T47D (cell line): Measurements from ENCODE around the gene GID8.
"Not testable (repeated sequence)": the region's sequence is repeated elsewhere in the genome, so short reads cannot be mapped to it uniquely, and the experiment has no call there.

Experiments
- DNase-seq, 2 experiments: peaks; one replicate each; pipeline versions ENCODE4 v3.0.0 to v3.0.0-alpha.2; 2011 to 2012; ENCODE audit warnings: low read depth in 1 of 2, low spot score in 1 of 2
- JUND ChIP-seq: IDR thresholded peaks from 2 replicates; pipeline ENCODE4 v1.6.1; 2012; ENCODE audit warnings: low read depth
- in situ Hi-C: cut with HindIII; loops from 2 replicates; pipeline ENCODE4 v1.10.0; 2016; ENCODE audit warnings: low sequenced_read_pairs, low pct_unique_long_range_greater_than_20kb

The GID8 gene

DNA sequence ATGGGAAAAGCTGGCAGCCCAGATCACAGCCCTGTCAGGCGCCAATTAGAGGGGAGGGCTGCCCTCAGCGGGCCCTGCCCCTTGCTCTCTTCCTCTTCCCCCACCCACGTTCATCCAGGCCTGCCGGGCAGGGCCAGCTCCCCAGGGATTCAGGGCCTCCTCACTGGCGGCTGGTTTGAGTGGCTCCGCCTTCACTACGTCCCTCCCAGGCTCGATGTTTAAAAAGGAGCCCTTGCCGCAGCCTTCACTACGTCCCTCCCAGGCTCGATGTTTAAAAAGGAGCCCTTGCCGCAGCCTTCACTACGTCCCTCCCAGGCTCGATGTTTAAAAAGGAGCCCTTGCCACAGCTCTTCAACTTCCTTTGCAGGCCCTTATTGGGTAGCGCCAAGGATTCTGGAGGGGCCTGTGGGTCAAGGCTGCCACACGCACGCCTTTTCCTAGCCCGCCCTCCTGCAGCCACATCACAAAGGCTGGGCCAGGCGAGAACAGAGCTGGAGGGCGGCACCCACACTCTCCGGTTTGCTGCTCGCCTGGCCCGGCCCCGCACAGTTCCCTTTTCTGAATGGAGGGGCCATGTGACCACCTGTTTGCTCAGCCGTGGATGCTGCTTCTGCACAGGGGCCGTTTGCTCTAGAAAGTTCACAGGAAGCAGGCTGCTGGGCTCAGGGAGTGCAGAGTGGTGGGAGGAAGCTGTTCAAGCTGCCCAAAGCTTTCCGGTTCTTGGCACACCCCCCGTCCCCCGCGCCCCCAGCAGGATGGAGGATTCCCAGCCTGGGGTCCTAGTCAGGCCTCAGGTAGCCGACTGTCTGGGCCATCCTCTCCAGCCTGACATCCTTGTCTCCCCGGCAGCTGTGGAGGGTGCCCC lies 16.1 kb downstream of the GID8 start:
- no peak for DNase-seq
- in situ Hi-C loops, result no loop called here
- TF ChIP-seq JUND, result no peak

DNA sequence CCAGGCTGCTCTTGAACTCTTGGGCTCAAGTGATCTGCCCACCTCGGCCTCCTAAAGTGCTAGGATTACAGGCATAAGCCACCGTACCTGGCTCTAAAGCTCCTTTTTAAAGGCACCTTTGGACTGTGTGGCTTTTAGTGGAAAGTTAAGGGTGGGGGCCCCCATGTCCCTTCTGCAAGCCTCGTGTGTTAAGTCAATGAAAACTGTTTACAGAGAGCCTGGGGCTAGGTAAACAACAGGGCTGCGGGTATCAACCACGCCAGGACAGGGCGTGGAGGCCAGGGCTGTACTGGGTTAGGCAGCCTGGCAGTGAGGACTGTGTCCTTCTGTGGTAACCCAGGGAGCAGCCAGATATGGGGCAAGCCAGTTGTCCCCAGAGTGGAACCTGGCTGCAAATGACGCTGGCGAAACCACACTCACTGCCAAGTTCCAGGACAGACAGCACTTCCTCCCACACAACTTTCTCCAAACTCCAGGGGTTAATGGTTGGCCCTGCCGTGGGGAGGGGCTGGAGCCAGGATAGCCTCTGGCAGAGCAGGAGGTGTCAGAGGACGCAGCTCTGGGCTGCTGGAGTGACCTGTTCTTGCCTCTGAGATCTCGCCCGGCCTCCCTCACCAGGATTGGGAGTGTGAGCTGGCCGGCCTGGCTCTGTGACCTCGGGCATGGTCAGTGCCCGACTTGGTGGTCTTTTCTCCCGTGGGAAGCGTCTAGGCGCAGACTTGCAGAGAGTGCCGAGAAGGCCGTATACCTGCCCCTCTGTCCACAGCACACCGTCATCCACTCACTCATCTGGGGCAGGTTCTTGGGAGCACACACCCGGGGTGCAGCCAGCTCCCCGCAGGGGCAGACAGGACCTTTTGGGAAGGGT lies 17.8 kb downstream of the GID8 start:
- DNase-seq, result peak in 1 of 2 experiments; percentile 38

DNA sequence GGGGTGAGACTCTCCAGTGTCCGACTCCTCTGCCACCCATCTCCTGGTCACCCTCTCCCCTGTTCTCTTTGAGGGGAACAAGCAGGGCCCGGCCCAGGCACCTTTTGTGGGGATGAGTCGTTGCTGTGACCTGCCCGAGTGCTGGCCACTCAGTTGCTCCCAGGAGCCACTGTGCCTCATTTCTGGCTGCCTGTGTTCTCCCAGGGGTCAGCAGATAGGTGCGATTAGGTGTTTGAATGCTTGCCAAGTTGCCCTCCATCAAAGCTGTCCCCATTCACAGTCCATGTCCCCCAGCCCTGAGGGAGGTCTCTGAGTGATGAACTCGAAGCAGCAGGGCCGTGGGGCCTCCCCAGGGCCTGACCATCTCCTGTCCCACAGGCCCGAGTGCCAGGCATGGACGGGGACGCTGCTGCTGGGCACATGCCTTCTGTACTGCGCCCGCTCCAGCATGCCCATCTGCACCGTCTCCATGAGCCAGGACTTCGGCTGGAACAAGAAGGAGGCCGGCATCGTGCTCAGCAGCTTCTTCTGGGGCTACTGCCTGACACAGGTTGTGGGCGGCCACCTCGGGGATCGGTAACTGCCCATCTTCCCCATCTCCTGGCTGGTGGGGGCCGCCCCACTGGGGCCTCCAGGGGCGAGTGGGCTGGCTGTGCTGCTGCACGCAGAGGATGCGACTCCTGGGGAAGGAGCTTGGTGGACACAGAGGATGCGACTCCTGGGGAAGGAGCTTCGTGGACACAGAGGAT lies 18.6 kb downstream of the GID8 start:
- no peak for DNase-seq
- no peak for TF ChIP-seq JUND
- in situ Hi-C loops, result no loop called here

More for the DNA sequence above, 17.8 kb downstream of the GID8 start:
- no peak for TF ChIP-seq JUND
- in situ Hi-C loops, result no loop called here

DNA sequence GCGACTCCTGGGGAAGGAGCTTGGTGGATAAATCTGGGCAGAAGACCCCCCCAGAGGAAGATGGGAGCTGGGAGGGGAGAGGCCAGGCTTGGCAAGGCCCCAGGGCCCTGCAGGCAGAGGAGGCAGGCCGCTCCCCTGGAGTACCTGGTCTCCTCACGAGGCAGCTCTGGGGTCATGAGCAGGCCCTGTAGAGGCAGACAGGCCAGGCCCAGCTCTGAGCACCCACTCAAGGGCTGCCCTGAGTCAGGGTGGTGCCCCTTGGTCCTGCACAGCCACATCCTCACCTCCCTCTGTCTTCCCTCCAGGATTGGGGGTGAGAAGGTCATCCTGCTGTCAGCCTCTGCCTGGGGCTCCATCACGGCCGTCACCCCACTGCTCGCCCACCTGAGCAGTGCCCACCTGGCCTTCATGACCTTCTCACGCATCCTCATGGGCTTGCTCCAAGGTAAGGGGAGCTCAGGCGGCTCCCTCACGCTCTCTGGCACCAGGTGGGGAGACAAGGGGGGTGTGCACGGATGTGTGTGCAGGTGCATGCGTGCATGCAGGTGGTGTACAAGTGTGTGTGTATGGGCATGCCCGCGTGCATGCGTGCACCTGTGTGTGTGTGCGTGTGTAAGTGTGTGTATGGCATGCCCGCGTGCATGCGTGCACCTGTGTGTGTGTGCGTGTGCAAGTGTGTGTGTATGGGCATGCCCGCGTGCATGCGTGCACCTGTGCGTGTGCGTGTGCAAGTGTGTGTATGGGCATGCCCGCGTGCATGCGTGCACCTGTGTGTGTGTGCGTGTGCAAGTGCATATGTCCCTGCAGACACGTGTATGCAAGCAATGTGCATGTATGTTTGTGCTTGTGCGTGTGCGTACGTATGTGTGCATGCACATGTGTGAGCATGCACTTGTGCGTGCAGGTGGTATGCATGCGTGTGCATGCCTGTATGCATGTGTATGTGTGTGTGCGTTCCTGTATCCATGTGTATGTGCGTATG lies 19.5 kb downstream of the GID8 start:
- no peak for DNase-seq
- in situ Hi-C loops, result no loop called here
- TF ChIP-seq JUND, result no peak

DNA sequence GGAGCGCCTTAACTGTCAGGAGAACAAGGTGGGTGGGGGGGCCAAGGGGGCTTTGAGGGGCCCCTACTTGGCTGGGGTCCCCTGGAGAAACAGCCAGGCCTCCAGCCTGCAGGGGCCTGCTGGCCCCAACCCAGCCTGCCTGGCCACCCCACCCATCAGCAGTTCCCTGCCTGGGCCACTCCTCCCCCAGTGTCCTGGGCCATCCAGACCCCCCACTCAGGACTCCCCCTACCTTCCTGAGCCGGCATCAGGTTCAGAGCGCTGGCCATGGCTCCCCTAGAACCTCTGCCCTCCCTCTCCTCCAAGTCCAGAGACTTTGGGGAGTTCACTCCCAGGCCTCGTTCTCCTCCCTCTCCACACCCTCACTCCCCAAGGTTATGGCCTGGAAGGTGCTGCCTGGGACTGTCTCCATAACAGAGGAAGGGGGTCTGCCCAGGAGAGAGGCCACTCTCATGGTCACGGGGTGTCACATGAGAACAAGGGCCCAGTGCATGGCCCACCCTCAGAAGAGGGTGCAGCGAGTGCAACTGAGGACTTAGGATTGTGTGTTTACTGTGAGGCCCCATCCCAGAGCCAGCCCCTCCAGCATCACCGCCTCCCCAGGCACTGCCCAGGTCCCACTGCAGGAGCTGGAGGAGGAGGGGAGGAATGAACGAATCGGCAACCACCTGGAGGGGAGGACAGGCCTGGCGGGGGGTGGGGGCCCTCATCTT lies 20.6 kb downstream of the GID8 start:
- no peak for TF ChIP-seq JUND
- in situ Hi-C loops, result no loop called here
- no peak for DNase-seq

DNA sequence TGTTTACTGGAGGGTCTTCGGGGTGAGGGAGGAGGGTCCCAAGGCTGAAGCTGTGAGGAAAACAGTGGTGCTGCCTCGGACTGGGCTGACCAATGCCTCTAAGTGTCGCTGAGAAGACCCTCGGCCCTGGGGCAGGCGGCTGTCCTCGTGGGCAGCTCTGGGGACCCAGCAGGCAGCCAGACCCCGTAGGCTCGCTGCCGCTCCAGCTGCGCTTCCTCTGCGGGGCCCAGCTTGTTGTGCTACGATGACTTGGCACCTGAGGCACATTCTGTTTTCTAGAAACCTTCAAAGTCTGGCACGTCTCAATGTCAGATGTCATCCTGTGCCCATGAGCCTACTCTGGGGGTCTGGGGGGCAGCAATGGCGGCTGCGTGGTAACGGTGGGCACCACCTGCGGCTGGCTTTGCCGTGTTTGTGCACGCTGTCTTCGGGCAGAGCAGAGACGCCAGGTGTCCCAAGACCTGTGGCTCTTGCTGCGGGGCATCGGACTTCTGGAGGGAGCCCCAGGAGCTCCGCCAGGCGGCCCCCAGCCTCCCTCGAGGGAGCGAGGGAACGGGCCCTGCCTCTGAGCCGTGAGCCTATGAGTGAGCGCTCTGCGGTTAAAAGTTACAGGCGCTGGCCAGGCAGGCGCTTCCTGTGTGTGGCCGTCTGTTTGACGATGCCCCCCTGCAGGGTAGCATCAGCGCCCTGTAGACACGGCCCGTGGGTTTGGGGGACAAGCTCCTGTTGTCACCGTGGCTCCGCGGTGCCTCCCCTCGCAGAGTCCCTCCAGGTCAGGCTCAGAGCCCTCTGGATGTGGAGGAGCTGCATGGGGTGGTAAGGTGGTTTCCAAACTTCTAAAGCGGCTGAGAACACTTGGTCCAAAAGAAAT lies 21.4 kb downstream of the GID8 start:
- in situ Hi-C loops, result no loop called here
- TF ChIP-seq JUND, result no peak
- DNase-seq, result no peak

DNA sequence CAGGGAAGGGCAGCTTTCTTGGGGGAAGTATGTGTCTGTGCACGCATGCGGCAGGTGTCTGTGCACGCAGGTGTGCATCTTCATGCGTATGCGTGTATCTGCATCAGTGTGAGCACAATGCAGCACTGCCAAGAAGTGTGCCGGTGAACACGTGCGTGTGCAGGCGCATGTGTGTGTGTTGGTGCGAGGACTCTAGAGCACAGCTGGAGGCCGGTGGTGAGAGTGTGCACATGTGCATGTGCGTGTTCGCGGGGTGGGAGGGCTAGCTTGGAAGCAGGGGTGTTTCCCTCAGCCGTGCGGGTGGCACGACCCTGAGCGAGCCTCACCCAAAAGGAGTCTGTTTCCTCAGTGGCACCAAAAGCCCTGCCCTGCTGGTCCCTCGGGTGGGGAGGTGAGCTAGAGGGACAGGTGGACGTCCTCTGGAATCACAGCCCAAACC lies 22.1 kb downstream of the GID8 start:
- in situ Hi-C loops, result no loop called here
- TF ChIP-seq JUND, result no peak

DNA sequence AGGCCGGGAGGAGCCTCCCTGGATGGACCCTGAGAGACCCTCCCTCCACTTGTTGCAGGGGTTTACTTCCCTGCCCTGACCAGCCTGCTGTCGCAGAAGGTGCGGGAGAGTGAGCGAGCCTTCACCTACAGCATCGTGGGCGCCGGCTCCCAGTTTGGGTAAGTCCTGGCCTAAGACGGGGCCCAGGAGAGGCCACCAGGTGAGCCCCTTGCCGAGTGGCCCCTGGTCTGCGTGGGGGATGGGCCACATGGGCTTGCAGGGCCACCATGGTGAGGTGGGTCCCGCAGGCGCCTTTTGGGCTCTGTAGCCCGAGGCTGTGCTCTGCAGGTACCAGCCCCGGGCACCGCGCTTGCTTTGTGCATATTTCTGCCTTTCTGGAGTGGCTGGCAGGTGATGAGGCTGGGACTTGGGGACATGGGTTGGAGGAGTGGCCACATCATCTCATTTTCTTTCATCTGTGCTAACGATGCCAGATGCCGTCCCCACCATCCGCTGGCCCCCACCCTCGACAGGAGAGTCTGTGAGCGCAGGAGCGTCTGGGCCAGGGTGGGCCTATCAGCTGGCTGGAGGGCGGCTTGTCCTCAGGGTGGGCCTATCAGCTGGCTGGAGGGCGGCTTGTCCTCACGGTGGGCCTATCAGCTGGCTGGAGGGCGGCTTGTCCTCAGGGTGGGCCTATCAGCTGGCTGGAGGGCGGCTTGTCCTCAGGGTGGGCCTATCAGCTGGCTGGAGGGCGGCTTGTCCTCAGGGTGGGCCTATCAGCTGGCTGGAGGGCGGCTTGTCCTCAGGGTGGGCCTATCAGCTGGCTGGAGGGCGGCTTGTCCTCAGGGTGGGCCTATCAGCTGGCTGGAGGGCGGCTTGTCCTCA lies 22.7 kb downstream of the GID8 start:
- not testable (repeated sequence) for DNase-seq

More for the DNA sequence above, 22.1 kb downstream of the GID8 start:
- no peak for DNase-seq

DNA sequence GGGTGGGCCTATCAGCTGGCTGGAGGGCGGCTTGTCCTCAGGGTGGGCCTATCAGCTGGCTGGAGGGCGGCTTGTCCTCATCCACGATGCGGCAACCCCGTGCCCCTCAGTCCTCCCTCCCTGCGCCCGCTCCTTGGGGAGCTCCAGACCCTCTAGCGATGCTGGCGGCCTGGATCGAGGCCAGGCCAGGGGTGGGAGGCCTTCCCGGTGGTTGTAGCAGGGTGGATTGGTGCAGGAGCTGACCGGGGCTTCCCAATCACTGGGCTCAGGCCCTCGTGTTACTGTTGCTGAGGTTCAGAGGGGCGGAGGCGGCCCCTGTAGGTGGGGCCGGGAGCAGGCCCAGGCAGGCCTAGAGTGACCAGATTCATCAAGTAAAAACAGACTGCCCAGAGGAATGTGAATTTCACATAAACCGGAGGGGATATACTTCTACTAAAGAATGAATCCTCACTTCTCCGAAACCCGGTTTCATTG lies 23.4 kb downstream of the GID8 start:
- DNase-seq, result no peak
- no peak for TF ChIP-seq JUND
- in situ Hi-C loops, result no loop called here

More for the DNA sequence above, 22.7 kb downstream of the GID8 start:
- in situ Hi-C loops, result not testable (repeated sequence)
